ENCODE measurements around the gene MLLT6. TPM values are rescaled to one million over a fixed set of nuclear protein-coding genes. Genes with fewer than 3 reads are reported as not detected.
A peak's percentile ranks its signal among the peaks of the same experiment; 100 is the strongest.

MLLT6 gene
- total RNA-seq, 1 donor from 2014 or later = 92.2 TPM

- intact Hi-C loops (cut with DNase I) = loop anchor here (5.0 kb wide), 1 partner anchor 296 kb away; no protein-coding TSS in a partner anchor
- DNase-seq (ENCODE audit: low spot score) = peak; percentile 93
Observed at GRCh38 chr17:38748149-38748891, 43.2 kb downstream of the MLLT6 start, which contains the start of gene PCGF2. TSS of gene PCGF2 (minus strand) at chr17:38748336. CDS start at chr17:38740402, 7,934 bp downstream.

GRCh38 chr17:38748892-38749222, 43.8 kb downstream of the MLLT6 start:
- DNase-seq (ENCODE audit: low spot score) = no peak
- intact Hi-C loops (cut with DNase I) = loop anchor here (5.0 kb wide), 1 partner anchor 297 kb away; no protein-coding TSS in a partner anchor

- peak; percentile 96 for DNase-seq (ENCODE audit: low spot score)
- intact Hi-C loops (cut with DNase I) = loop anchor here (2.0 to 5.0 kb wide), 3 partner anchors 19 to 297 kb away; partner anchors contain the start of gene CISD3
Observed at GRCh38 chr17:38749223-38750043, 44.4 kb downstream of the MLLT6 start.

- intact Hi-C loops (cut with DNase I) = loop anchor here (2.0 kb wide), 2 partner anchors 19 to 47 kb away; partner anchors contain the start of gene CISD3
- no peak for DNase-seq (ENCODE audit: low spot score)
Observed at GRCh38 chr17:38750044-38750311, 44.9 kb downstream of the MLLT6 start.

GRCh38 chr17:38750312-38751121, 45.4 kb downstream of the MLLT6 start:
- intact Hi-C loops (cut with DNase I) = loop anchor here (2.0 kb wide), 2 partner anchors 20 to 48 kb away; partner anchors contain the start of gene CISD3
- no peak for DNase-seq (ENCODE audit: low spot score)

- intact Hi-C loops (cut with DNase I) = loop anchor here (2.0 kb wide), 2 partner anchors 20 to 48 kb away; partner anchors contain the start of gene CISD3
- no peak for DNase-seq (ENCODE audit: low spot score)
Observed at GRCh38 chr17:38751144-38751807, 46.2 kb downstream of the MLLT6 start.

GRCh38 chr17:38751808-38752307, 46.8 kb downstream of the MLLT6 start:
- intact Hi-C loops (cut with DNase I) = loop anchor here (2.0 kb wide), 3 partner anchors 21 to 49 kb away; partner anchors contain the start of genes CISD3 and PIP4K2B
- peak; percentile 88 for DNase-seq (ENCODE audit: low spot score)

GRCh38 chr17:38752308-38753070, 47.4 kb downstream of the MLLT6 start, which contains the start of gene PSMB3:
TSS of gene PSMB3 (plus strand) at chr17:38752741. CDS start at chr17:38752827, 86 bp downstream.
- DNase-seq (ENCODE audit: low spot score) = peak; percentile 99
- intact Hi-C loops (cut with DNase I) = loop anchor here (2.0 kb wide), 1 partner anchor 46 kb away; the partner anchor contains the start of gene PIP4K2B

- intact Hi-C loops (cut with DNase I) = loop anchor here (2.0 kb wide), 1 partner anchor 46 kb away; the partner anchor contains the start of gene PIP4K2B
- DNase-seq (ENCODE audit: low spot score) = no peak
Observed at GRCh38 chr17:38753071-38753506, 48.0 kb downstream of the MLLT6 start.

- intact Hi-C loops (cut with DNase I) = no loop called here
- DNase-seq (ENCODE audit: low spot score) = no peak
Observed at GRCh38 chr17:38761612-38762011, 56.5 kb downstream of the MLLT6 start.

- DNase-seq (ENCODE audit: low spot score) = no peak
- intact Hi-C loops (cut with DNase I) = no loop called here
Observed at GRCh38 chr17:38762231-38762630, 57.2 kb downstream of the MLLT6 start.

GRCh38 chr17:38766341-38766740, 61.3 kb downstream of the MLLT6 start:
- no peak for DNase-seq (ENCODE audit: low spot score)
- intact Hi-C loops (cut with DNase I) = no loop called here

- no peak for DNase-seq (ENCODE audit: low spot score)
- intact Hi-C loops (cut with DNase I) = no loop called here
Observed at GRCh38 chr17:38768417-38768816, 63.3 kb downstream of the MLLT6 start.

- intact Hi-C loops (cut with DNase I) = no loop called here
Observed at GRCh38 chr17:38773258-38773657, 68.2 kb downstream of the MLLT6 start.

GRCh38 chr17:38777641-38778250, 72.7 kb downstream of the MLLT6 start:
- intact Hi-C loops (cut with DNase I) = no loop called here
- DNase-seq (ENCODE audit: low spot score) = no peak

More at GRCh38 chr17:38773258-38773657, 68.2 kb downstream of the MLLT6 start:
- no peak for DNase-seq (ENCODE audit: low spot score)
